ENCODE measurements around the gene FAM110A. TPM values are rescaled to one million over a fixed set of nuclear protein-coding genes. Genes with fewer than 3 reads are reported as not detected.

Gene FAM110A
- total RNA-seq, 1 donor: 5.2 TPM

- TF ChIP-seq, protein P1, sequence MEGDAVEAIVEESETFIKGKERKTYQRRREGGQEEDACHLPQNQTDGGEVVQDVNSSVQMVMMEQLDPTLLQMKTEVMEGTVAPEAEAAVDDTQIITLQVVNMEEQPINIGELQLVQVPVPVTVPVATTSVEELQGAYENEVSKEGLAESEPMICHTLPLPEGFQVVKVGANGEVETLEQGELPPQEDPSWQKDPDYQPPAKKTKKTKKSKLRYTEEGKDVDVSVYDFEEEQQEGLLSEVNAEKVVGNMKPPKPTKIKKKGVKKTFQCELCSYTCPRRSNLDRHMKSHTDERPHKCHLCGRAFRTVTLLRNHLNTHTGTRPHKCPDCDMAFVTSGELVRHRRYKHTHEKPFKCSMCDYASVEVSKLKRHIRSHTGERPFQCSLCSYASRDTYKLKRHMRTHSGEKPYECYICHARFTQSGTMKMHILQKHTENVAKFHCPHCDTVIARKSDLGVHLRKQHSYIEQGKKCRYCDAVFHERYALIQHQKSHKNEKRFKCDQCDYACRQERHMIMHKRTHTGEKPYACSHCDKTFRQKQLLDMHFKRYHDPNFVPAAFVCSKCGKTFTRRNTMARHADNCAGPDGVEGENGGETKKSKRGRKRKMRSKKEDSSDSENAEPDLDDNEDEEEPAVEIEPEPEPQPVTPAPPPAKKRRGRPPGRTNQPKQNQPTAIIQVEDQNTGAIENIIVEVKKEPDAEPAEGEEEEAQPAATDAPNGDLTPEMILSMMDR (IDR thresholded peaks at IDR 0.05; ENCODE audit: insufficient read depth, low read depth, low read length): no peak
- H3K4me3 ChIP-seq (ENCODE audit: low read depth, low read length): no peak overlapping the region
- DNase-seq (ENCODE audit: low read depth): no peak
These were observed 13.7 kb upstream of the FAM110A start for GRCh38 chr20:819680-820322.

DNA sequence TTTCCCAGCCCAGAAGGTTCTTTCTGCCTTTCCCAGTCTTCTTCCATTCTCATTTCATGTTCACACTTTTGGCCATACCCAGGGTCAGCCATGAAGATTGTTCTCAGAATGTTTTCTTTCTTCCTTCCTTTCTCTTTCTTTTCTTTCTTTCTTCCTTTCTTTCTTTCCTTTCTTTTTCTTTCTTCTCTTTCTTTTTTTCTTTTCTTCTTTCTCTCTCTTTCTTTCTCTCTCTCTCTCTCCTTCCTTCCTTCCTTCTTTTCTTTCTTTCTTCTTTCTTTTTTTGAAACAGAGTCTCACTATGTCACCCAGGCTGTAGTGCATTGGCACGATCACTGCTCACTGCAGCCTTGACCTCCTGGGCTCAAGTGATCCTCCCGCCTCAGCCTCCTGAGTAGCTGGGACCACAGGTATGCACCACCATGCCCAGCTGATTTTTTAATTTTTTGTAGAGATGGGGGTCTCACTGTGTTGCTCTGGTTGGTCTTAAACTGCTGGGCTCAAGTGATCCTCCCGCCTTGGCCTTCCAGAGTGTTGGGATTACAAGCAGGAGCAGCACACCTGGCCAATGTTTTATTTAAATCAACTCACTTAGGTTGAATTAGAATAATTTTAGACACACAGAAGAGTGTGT lies 13.1 kb upstream of the FAM110A start:
- TF ChIP-seq, protein P1 (IDR thresholded peaks at IDR 0.05; ENCODE audit: insufficient read depth, low read depth, low read length): no peak

DNA sequence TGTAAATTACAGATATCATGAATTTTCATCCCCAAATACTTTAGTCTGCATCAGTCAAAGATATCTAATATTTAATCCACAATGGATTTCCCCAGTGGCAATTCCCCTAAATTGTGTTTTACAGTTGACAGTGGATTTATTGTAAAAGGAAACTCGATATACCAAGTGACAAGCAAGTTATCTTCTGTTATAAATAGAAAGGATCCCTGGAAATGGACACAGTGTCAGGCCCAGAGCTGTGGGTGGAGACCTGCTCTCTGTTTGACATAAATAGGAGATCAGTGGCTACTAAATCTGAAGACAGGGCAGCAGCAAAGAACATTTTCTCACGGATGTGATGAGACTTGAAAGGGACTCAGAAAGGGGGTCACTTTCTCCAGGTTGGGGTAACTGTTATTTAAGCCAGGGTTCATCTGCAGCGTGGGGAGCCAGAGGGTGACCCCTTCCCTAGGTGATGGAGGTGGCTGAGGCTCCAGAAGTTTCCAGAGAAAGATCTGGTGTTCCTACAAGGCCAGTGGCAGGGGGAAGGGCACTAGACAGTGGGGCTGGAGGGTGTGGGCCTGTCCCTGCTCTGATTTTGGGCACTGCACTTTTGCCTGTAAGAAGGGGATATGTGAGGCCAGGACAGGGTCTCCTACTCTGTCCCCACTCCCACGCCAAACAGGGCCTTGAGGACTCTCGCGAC lies 12.3 kb upstream of the FAM110A start:
- TF ChIP-seq, protein P1 (IDR thresholded peaks at IDR 0.05; ENCODE audit: insufficient read depth, low read depth, low read length): no peak
- H3K4me3 ChIP-seq (ENCODE audit: low read depth, low read length): no peak overlapping the region
- no peak for DNase-seq (ENCODE audit: low read depth)

More for the DNA sequence above, 13.1 kb upstream of the FAM110A start:
- no peak for DNase-seq (ENCODE audit: low read depth)
- no peak overlapping the region for H3K4me3 ChIP-seq (ENCODE audit: low read depth, low read length)

DNA sequence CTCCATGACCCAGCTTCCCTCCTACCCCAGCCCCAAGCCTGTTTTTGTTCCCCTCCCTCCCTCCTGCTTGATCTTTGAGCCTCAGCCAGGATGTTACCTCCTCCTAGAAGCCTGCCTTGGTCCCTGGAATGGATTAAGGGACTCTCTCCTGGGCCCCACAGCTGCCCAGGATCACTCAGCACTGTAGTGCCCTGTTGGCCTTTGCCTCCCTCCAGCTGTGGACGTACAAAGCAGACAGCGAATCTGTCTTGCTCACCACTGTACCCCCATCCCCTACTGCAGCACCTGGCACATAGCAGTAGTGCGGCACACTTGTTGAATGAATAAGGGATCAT lies 11.8 kb upstream of the FAM110A start:
- H3K4me3 ChIP-seq (ENCODE audit: low read depth, low read length): no peak overlapping the region
- DNase-seq (ENCODE audit: low read depth): no peak
- TF ChIP-seq, protein P1 (IDR thresholded peaks at IDR 0.05; ENCODE audit: insufficient read depth, low read depth, low read length): no peak

DNA sequence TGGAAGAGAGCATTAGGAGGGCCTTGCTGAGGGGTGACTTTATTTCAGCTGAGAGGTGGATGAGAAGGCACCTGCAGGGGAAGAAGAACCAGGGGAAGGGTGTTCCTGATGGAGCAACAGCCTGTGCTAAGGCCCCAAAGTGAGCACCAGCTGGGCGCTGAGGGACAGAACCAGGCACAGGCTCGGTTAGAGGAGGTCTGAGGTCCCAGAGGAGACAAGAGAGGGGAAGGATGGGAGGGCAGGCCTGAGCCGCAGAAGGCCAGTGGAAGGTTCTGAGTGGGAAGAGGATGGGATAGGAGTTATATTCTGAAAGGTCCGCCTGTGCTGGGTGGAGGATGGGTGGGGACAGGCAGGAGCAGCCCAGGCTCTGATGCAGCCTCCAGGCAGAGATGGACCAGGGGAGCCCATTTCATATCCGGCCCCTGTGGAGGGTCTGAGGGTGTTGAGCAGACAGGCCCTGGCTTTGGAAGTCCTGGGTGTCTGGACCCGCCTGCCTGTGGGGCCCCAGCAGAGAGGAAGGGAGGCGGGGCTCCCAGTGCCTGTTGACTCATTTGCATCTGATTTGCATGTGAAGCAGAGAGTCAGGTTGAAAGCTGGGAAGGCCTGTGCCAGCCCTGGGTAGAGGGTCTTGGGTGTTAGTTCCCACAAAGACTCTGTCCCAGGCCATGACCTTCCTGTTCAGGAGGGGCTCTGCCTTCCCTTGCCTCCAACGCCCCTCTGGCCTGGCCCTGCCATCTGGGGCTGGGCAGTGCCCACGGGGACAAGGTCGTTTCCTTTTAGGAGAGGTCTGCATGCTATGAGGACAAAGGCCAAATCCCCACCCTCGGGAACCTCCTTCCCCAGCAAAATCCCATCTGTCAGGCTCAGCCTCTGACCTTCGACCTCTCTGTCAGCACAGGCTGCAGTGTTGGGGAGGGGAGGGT lies 10.6 kb upstream of the FAM110A start:
- no peak overlapping the region for H3K4me3 ChIP-seq (ENCODE audit: low read depth, low read length)
- DNase-seq (ENCODE audit: low read depth): no peak
- TF ChIP-seq, protein P1 (IDR thresholded peaks at IDR 0.05; ENCODE audit: insufficient read depth, low read depth, low read length): no peak

DNA sequence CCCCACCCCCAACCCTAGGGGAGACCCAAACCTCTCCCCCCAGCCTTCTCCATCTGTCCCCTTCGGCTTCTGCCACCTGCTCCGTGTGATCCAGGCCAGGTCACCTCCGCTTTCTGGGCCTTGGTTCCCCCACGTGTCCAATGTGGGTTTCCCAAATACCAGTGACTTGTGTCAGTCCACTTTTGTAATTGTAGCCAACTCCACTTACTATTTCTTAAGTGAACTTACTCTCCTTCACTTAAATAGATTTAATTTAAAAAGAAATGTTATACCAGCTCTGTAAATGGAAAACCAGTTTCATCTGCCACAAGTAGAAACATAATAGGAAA lies 10.0 kb upstream of the FAM110A start:
- H3K4me3 ChIP-seq (ENCODE audit: low read depth, low read length): no peak overlapping the region
- DNase-seq (ENCODE audit: low read depth): no peak
- TF ChIP-seq, protein P1 (IDR thresholded peaks at IDR 0.05; ENCODE audit: insufficient read depth, low read depth, low read length): no peak
